Suppressor macrophage treated with lipopolysaccharide for 1 hour (primary cell): Measurements from ENCODE around the gene ZFR2.
"Not testable (repeated sequence)": the region's sequence is repeated elsewhere in the genome, so short reads cannot be mapped to it uniquely, and the experiment has no call there.

Source experiments
- DNase-seq, 3 donors: peaks; one replicate each; pipeline ENCODE4 v3.0.0-alpha.2; 2020 to 2022

Gene ZFR2

GRCh38 chr19:3868770-3869456, at the start of gene ZFR2:
Gene ZFR2, minus strand, starts transcription at chr19:3869038. Its CDS starts 21 bp downstream, at chr19:3869017.
- DNase-seq: peak in 1 of 3 donors; percentile 13

- DNase-seq: no peak
Measured at GRCh38 chr19:3916033-3916432, 47.2 kb upstream of the ZFR2 start.

- DNase-seq: peak in 2 of 3 donors; percentile 6 to 10
Measured at GRCh38 chr19:3914199-3914598, 45.4 kb upstream of the ZFR2 start.

GRCh38 chr19:3910105-3910504, 41.3 kb upstream of the ZFR2 start:
- no peak for DNase-seq

GRCh38 chr19:3908266-3909054, 39.6 kb upstream of the ZFR2 start:
- no peak for DNase-seq

- no peak for DNase-seq
Measured at GRCh38 chr19:3907626-3908265, 38.9 kb upstream of the ZFR2 start.

- no peak for DNase-seq
Measured at GRCh38 chr19:3904233-3904632, 35.4 kb upstream of the ZFR2 start.

GRCh38 chr19:3902317-3902973, 33.6 kb upstream of the ZFR2 start:
- no peak for DNase-seq

GRCh38 chr19:3899531-3900294, 30.9 kb upstream of the ZFR2 start:
- no peak for DNase-seq

- no peak for DNase-seq
Measured at GRCh38 chr19:3898426-3898825, 29.6 kb upstream of the ZFR2 start.

- DNase-seq: no peak
Measured at GRCh38 chr19:3897936-3898335, 29.1 kb upstream of the ZFR2 start.

GRCh38 chr19:3895788-3896187, 26.9 kb upstream of the ZFR2 start:
- DNase-seq: no peak

- not testable (repeated sequence) for DNase-seq
Measured at GRCh38 chr19:3894959-3895358, 26.1 kb upstream of the ZFR2 start.

- no peak for DNase-seq
Measured at GRCh38 chr19:3893509-3894179, 24.8 kb upstream of the ZFR2 start.

- DNase-seq: no peak
Measured at GRCh38 chr19:3890591-3890990, 21.8 kb upstream of the ZFR2 start.

- no peak for DNase-seq
Measured at GRCh38 chr19:3882041-3882384, 13.2 kb upstream of the ZFR2 start.

GRCh38 chr19:3881272-3882040, 12.6 kb upstream of the ZFR2 start:
- peak; percentile 28 to 46 (median 28) for DNase-seq

- no peak for DNase-seq
Measured at GRCh38 chr19:3880471-3881271, 11.8 kb upstream of the ZFR2 start, which contains the start of gene ATCAY. Gene ATCAY, plus strand, starts transcription at chr19:3880685. Its CDS starts 5,083 bp downstream, at chr19:3885768.

- no peak for DNase-seq
Measured at GRCh38 chr19:3879656-3880055, 10.8 kb upstream of the ZFR2 start.

- DNase-seq: not testable (repeated sequence)
Measured at GRCh38 chr19:3874695-3875094, 5.9 kb upstream of the ZFR2 start.
